GM21723 (cell line): Measurements from ENCODE around the gene DLX1.

ENCODE experiments used
- ATAC-seq: cut with Tn5 transposase; IDR thresholded peaks from one replicate; pipeline ENCODE4 v1.9.1; 2021; ENCODE audit warnings: mild to moderate bottlenecking, moderate library complexity; ENCODE audit not compliant: unreplicated experiment

Gene DLX1

DNA sequence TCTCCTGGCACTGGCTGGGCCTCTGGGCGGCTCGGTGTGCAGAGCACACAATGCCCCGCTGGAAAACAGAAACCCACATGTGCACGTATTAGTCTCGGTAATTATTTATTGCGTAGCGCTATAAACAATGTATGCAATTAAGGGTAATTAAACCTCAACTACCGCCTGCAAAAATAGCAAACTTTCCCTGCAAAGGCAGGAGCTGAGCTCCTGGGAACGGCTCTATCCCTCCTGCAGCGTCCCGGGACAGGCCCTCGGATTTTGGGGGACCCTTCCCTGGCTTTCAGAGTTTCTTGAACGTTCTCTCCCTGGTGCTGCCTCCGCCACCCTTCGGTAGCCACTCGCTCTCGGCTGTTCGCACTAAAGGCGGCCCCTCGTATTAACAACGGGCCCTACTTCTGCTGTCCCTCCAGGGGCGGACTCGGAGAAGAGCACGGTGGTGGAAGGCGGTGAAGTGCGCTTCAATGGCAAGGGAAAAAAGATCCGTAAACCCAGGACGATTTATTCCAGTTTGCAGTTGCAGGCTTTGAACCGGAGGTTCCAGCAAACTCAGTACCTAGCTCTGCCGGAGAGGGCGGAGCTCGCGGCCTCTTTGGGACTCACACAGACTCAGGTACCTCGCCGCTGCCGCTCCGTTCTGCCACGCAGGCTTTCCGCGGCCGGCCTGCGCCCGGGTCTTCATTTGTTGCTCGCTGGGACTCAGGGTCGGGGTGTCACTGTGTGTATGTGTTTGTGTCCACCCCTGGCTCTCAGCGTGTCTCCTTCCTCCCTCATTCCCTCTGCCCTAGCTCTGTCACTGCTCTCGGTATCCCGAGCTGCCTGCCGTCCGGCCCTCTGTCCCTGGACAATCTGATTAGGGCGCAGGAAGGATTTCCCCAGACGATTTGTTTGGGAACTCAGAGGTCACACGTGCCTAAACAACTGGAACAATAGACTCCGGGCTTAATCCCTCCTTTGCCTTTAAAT, 1.2 kb downstream of the DLX1 start:
- no peak for ATAC-seq

DNA sequence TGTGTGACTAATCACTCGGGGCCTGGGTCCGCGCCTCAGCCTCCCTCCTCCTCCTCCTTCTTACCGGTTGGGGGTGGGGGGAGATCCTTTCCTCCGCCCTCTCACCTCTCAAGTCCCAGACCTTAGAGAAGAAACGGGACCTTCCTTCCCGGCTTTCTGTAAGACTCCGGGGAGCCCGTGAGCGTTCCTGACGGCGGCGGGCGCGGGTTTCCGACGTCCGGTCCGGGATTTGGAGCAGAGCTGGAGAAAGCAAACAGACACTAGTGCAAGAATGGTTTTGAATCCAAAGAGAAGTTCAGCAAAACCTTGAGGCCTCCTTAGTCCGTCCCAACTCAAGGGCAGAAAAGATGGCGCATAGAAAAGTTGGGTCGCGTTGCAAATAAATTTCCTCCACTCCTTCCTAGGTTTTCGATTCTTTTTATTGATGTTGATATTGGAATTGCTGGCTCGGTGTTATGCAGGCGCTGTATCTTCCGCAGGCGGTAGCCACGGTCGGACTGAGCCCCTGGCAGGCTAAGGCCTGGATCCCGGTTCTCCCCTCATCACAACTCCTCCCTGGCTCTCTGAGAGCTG, 2.0 kb downstream of the DLX1 start:
- no peak for ATAC-seq

DNA sequence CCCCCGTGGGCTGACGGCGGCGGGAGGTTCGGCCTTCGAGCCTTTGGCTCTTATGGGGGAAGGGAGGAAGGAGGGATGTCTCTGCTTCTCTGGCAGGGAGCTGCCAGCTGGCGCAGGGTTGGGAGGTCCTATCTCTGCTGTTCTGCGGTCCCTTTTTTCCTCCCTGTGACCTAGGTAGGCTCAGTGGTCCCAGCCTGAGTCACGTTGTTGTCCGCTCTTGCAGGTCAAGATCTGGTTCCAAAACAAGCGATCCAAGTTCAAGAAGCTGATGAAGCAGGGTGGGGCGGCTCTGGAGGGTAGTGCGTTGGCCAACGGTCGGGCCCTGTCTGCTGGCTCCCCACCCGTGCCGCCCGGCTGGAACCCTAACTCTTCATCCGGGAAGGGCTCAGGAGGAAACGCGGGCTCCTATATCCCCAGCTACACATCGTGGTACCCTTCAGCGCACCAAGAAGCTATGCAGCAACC, 2.5 kb downstream of the DLX1 start:
- ATAC-seq = no peak

- no peak for ATAC-seq
These were observed 3.1 kb downstream of the DLX1 start for GRCh38 chr2:172088245-172089004.

DNA sequence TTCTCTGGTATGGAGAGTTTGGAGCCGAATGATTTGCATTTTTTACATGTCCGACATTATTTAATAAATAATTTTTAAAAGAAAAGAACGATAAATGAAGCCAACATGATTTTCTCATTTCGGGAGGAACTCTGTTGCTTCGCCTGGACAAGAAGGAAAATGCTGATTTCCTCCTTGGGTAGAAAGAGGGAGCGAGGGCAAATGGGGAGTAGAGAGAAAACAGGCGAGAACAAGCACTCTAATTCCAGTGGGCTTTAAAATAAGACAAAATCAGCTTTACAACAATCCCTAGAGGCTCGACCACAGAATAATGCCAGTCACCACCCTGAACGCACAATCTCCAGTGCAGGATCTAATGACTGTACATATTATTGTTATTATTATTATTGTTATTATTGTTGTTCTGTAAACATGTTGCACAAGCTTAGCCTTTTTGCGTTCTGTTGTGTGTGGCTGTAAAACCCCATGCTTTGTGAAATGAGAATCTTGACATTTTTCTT, 3.7 kb downstream of the DLX1 start:
- ATAC-seq = no peak

- ATAC-seq = no peak
These were observed 4.3 kb downstream of the DLX1 start for GRCh38 chr2:172089633-172090032.

- no peak for ATAC-seq
These were observed 5.0 kb downstream of the DLX1 start for GRCh38 chr2:172090044-172090961.

GRCh38 chr2:172091000-172091641, 5.8 kb downstream of the DLX1 start:
- no peak for ATAC-seq

DNA sequence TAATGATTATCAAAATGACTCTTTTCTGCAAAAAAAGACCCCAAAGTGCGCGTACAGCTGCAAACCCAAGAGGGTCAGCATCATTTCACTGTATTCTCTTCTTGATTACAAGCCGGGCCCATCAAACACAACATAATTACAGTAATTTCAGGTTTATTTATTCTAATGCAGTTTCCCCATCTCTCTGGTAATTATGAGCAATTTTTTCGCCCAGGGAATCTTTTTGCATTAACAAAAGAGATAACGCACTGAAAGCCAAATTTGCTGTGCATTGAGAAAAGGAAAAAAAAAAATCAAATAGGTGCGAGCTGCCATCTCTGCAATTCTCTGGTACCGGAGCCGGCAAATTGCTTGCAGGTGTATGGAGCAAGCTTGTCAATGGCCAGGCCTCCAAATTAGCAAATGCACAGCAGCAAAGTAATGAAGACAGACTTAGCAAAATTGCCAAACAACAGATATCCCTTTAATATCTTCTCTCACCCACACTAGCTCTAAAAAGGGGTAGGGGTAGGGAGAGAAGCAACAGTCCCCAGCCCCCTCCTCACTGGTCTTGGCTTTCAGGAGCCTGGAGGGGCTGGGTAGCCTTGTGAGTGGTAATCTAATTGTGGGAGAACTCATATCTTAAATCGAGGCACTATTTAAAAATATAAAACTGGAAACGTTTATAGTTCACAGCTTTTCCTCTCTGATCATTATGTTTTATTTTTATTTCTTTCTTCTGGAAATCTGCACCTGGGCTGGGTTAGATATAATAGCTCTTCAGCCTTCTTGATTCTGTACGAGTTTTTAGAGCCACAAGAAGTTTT, 6.7 kb downstream of the DLX1 start:
- no peak for ATAC-seq

GRCh38 chr2:172092716-172093415, 7.6 kb downstream of the DLX1 start:
- no peak for ATAC-seq

GRCh38 chr2:172093416-172094293, 8.3 kb downstream of the DLX1 start:
- no peak for ATAC-seq

DNA sequence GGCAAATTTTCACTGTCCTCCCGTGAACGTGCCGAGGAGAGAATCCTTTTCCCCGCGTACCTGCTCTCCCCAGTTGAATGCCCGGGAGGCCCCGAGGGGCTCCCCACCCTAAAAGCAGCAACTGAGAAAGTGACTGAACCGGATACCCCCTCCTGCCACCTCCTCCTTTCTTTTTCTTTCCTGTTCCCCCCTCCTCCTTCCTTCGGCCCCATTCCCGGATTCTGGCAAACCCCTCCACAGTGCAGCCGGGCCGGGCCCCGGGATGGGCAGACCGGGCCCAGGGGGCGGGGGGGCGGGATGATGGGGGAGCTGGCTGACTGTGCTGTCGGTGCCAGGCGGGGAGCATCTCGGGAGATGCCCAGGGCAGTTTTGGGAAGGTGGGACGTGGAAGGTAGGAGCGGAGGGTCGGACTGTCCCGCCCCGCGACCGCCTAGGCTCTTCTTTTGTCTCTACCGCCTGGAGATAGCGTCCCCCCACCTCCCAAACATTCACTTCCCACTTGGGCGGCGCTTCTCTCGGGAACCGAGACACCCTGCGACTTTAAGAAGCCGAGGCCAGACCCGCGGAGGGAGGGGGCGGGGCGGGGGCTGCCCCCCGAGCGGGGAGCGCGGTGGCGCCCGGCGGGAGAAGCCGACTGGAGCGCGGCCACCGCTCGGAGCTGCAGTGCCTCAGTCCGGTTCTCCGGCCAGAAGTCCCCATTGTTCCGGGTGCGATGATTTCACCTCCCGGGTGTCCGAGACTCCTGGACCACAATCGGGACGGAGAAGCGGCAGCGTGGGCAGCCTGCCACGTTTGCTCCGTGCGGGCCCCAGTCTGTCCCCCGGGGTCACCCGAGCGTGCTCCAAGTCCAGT, 9.2 kb downstream of the DLX1 start:
- ATAC-seq = no peak

- no peak for ATAC-seq
These were observed 10.0 kb downstream of the DLX1 start for GRCh38 chr2:172095146-172095904.

- no peak for ATAC-seq
These were observed 10.8 kb downstream of the DLX1 start for GRCh38 chr2:172095905-172096625.
